ENCODE results near the gene LPCAT3.
A peak's percentile ranks its signal among the peaks of the same experiment; 100 is the strongest.

The LPCAT3 gene

GRCh38 chr12:6950811-6951540 is 67.3 kb downstream of the LPCAT3 start, which contains the start of gene PTPN6:
Gene PTPN6, plus strand, starts transcription at chr12:6951356. Its CDS starts 157 bp downstream, at chr12:6951513.
- peak; percentile 47 for DNase-seq

DNA sequence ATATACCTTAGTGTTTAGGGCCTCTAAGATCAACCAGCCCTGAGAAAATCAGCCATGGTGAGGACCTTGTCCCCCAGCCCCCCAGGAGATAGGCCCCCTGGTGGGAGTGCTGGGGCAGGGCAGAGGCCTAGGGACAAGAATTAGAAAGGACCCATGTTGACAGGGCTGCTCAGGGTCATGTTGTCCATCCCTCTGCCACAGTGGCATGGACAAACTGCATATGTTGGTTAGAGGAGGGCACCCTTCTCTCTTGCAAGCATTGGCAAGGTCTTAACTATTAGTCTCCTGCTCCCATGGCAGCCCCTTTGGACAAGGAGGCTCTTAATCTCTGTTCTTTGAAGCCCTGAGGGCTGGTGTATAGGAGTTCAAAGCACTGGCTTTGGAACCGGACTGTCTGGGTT is 67.9 kb downstream of the LPCAT3 start:
- DNase-seq: peak; percentile 28

DNA sequence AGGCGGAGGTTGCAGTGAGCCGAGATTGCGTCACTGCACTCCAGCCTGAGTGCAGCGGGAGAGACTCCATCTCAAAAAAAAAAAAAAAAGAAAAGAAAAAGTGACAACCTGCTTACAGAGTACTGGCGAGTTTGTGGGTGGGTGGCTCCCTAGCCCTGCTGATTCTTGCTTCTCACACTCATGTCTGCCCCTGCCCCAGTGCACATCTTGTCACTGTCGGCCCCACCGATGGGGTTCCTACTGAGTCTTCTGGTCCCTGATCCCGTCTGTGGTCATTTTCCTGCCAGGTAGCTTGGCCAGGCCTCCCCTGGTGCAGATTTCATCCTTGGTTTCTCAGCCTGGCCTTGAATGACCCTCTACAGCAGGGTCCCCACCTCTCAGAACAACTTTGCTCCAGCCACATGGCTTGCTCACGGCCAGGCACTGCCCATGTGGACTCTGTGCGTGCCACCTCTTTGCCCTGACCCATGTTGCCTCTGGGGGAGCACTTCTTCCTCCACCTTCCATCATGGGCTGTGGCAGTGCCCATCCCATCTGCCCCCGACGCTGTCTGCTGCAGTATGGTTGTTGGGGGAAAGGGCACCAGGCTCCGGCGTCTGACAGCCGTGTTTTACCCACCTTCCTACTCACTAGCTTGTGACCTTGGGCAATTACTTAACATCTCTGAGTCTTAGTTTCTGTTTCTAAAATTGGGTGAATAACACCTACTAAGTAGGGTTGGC is 69.2 kb downstream of the LPCAT3 start:
- no peak for DNase-seq

- no peak for DNase-seq
Observed at GRCh38 chr12:6947615-6948014, 70.7 kb downstream of the LPCAT3 start.

DNA sequence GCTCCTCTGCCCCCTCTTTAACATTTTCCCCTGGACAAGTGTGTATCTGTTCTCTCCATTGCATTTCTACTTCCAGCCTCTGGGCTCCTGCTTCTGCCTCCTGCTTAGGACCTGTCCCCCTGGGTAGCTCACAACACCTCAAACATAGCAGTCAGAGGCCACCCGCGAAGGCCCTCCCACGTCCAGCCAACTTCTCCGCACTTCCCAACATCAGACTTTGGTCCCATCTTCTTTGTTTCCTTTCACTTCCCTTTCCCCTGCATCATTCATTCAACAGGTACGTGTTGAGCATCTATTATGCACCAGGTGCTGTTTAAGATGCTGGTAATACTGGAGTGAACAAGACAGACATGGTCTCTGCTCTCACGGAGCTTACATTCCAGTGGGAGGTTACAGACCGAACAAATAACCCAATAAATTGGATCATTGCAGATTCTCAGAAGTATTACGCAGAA is 71.3 kb downstream of the LPCAT3 start:
- DNase-seq: no peak

- peak; percentile 73 for DNase-seq
Observed at GRCh38 chr12:6946033-6946919, 72.0 kb downstream of the LPCAT3 start.

GRCh38 chr12:6945613-6946012 is 72.7 kb downstream of the LPCAT3 start:
- no peak for DNase-seq

DNA sequence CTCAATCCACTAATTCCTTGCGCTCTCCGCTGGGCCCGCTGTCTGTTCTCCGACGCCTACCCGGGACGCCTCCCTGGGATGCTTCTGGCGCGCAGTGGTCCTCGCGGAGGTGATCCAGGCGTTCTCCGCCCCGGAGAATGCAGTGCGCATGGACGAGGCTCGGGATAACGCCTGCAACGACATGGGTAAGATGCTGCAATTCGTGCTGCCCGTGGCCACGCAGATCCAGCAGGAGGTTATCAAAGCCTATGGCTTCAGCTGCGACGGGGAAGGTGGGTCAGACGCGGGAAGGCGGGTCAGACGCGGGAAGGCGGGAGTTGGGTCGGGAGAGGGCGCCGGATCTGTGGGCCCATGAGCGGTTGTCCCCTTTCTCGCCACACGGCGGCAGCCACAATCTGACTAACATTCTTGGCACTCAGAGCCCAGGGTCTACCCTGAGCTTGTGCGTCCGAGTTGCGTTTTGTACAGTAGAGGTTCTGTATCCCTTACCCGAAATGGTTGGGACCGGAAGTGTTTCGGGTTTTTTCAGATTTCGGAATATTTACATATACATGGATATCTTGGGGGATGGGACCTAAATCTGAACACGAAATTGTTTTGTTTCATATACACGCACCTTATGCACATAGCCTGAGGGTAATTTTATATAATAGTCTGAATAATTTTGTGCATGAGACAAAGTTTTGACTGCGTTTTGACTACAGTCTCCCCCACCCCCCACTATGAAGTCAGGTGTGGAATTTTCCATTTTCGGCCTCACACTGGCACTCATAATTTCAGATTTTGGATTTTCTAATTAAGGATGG is 73.7 kb downstream of the LPCAT3 start:
- DNase-seq: peak; percentile 85

- peak; percentile 86 for DNase-seq
Observed at GRCh38 chr12:6943722-6944380, 74.4 kb downstream of the LPCAT3 start, which contains the start of the genes C12orf57 and RNU7-1. Gene C12orf57, plus strand, starts transcription at chr12:6944022. Its CDS starts 100 bp downstream, at chr12:6944122. Gene RNU7-1, plus strand, starts transcription at chr12:6943816.

- peak; percentile 89 for DNase-seq
Observed at GRCh38 chr12:6943389-6943721, 74.9 kb downstream of the LPCAT3 start.

DNA sequence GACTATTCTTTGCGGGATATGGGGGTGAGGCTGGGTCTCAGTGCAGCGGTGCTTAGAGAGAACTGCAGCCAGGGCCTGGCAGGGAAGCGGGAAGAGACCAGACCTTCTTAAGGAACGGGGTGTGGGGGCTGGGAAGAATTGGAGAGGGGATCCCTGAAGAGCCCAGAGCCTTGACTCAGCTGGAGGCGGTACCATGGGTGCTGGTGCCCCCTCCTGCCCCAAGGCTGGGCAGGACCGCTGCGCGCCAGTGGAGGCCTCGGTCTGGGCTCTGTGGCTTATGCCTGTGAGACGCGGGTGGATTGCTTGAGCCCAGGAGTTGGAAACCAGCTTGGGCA is 76.0 kb downstream of the LPCAT3 start:
- no peak for DNase-seq

- no peak for DNase-seq
Observed at GRCh38 chr12:6941782-6942181, 76.5 kb downstream of the LPCAT3 start.

DNA sequence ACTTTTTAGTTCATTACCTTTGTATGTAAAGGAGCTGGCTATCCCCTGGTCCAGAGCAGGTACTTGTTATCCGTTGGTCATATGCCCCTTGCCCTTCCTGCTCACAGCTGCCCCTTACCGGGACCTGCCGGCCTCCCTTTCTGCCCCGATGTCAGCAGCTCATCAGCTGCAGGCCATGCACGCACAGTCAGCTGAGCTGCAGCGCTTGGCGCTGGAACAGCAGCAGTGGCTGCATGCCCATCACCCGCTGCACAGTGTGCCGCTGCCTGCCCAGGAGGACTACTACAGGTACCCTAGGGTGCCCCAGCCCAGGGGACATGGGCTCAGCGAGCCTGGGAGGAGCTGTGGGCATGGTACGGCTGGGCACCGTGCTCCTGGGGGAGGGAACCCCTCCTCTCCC is 77.0 kb downstream of the LPCAT3 start:
- DNase-seq: no peak

GRCh38 chr12:6939191-6939540 is 79.1 kb downstream of the LPCAT3 start:
- no peak for DNase-seq

- DNase-seq: no peak
Observed at GRCh38 chr12:6938353-6939190, 79.7 kb downstream of the LPCAT3 start.

DNA sequence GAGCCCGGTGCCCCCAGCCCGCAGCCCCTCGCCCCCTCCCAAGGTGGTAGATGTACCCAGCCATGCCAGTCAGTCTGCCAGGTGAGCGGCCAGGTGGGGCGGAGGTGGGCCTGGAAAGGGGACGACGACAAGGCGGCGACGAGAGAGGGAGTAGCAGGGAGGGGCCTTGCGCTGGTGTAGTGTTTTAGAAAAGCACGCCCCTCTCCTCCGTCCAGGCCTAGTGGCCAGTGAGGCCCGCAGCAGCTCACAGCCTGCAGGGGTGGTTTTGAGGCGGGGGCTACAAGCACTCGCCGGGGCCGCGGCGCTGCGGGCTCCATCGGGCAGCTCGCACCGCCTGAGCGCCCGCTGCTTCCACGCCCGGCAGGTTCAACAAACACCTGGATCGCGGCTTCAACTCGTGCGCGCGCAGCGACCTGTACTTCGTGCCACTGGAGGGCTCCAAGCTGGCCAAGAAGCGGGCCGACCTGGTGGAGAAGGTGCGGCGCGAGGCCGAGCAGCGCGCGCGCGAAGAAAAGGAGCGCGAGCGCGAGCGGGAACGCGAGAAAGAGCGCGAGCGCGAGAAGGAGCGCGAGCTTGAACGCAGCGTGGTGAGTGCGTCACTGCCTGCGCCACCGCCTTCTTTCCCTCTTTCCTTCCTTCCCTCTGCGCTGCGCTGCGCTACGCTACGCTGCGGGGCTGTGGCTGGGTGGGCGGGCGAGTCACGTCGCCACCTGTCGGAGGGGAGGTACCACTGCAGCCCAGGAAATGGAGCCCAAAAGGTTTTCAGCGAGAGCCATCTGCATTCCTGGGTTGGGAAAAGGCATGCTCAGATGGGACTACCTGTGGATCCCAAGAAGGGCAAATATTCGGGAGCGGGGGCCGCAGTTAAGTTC is 80.6 kb downstream of the LPCAT3 start:
- DNase-seq: peak; percentile 94

DNA sequence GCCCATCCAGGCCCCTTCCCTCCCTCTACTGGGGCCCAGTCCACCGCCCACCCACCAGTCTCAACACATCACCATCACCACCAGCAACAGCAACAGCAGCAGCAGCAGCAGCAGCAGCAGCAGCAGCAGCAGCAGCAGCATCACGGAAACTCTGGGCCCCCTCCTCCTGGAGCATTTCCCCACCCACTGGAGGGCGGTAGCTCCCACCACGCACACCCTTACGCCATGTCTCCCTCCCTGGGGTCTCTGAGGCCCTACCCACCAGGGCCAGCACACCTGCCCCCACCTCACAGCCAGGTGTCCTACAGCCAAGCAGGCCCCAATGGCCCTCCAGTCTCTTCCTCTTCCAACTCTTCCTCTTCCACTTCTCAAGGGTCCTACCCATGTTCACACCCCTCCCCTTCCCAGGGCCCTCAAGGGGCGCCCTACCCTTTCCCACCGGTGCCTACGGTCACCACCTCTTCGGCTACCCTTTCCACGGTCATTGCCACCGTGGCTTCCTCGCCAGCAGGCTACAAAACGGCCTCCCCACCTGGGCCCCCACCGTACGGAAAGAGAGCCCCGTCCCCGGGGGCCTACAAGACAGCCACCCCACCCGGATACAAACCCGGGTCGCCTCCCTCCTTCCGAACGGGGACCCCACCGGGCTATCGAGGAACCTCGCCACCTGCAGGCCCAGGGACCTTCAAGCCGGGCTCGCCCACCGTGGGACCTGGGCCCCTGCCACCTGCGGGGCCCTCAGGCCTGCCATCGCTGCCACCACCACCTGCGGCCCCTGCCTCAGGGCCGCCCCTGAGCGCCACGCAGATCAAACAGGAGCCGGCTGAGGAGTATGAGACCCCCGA is 81.4 kb downstream of the LPCAT3 start:
- no peak for DNase-seq

DNA sequence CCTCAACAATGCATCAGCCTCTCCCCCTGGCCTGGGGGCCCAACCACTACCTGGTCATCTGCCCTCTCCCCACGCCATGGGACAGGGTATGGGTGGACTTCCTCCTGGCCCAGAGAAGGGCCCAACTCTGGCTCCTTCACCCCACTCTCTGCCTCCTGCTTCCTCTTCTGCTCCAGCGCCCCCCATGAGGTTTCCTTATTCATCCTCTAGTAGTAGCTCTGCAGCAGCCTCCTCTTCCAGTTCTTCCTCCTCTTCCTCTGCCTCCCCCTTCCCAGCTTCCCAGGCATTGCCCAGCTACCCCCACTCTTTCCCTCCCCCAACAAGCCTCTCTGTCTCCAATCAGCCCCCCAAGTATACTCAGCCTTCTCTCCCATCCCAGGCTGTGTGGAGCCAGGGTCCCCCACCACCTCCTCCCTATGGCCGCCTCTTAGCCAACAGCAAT is 82.1 kb downstream of the LPCAT3 start:
- no peak for DNase-seq
